ENCODE measurements around the gene DSCAML1. TPM values are rescaled to one million over a fixed set of nuclear protein-coding genes. Genes with fewer than 3 reads are reported as not detected.

Gene DSCAML1
- total RNA-seq, 2 donors from 2014 or later = 0.33 to 1.6 TPM

GRCh38 chr11:117734601-117735024, 62.4 kb downstream of the DSCAML1 start:
- intact Hi-C loops (cut with DNase I) = no loop called here
- WGBS, 2 donors = 35 to 46% methylated on average over 5 of the region's 5 CpGs
- Histone ChIP-seq H3K4me3 (no peak overlapping the region), H3K9me3 (no peaks in the 10 kb centered on the region), H3K4me1 (no peaks in the 10 kb centered on the region), H3K27me3 (no peaks in the 10 kb centered on the region), H3K27ac (no peak overlapping the region), H3K36me3 (replicated peaks in 1 of 2; ENCODE audit: insufficient read depth in 1 of 2, low read depth in 2 of 2) (no peaks in the 10 kb centered on the region)
- ATAC-seq = no peak
- no peak for DNase-seq
- TF ChIP-seq CTCF (IDR thresholded peaks at IDR 0.05) (no peak), POLR2A (IDR thresholded peaks at IDR 0.05) (no peak)

- intact Hi-C loops (cut with DNase I) = no loop called here
- no peak for DNase-seq
- Histone ChIP-seq H3K36me3 (replicated peaks in 1 of 2; ENCODE audit: insufficient read depth in 1 of 2, low read depth in 2 of 2) (no peaks in the 10 kb centered on the region), H3K27ac (no peak overlapping the region), H3K27me3 (no peaks in the 10 kb centered on the region), H3K4me3 (no peak overlapping the region), H3K9me3 (no peaks in the 10 kb centered on the region), H3K4me1 (no peaks in the 10 kb centered on the region)
- TF ChIP-seq POLR2A (IDR thresholded peaks at IDR 0.05) = no peak
- TF ChIP-seq CTCF (IDR thresholded peaks at IDR 0.05) = no peak
- WGBS, 2 donors = 72 to 93% methylated on average over 6 of the region's 6 CpGs
- no peak for ATAC-seq
Observed at GRCh38 chr11:117733316-117733715, 63.7 kb downstream of the DSCAML1 start.

- ATAC-seq (no peak), DNase-seq (no peak)
- 81 to 89% methylated on average over 2 of the region's 2 CpGs for WGBS, 2 donors
- H3K27me3 ChIP-seq = no peaks in the 10 kb centered on the region
- TF ChIP-seq POLR2A (IDR thresholded peaks at IDR 0.05) (no peak), CTCF (IDR thresholded peaks at IDR 0.05) (no peak)
- no peaks in the 10 kb centered on the region for H3K4me1 ChIP-seq
- H3K9me3 ChIP-seq = no peaks in the 10 kb centered on the region
- no peaks in the 10 kb centered on the region for H3K36me3 ChIP-seq (replicated peaks in 1 of 2; ENCODE audit: insufficient read depth in 1 of 2, low read depth in 2 of 2)
- H3K27ac ChIP-seq = no peak overlapping the region
- no peak overlapping the region for H3K4me3 ChIP-seq
- intact Hi-C loops (cut with DNase I) = no loop called here
Observed at GRCh38 chr11:117731722-117732290, 65.2 kb downstream of the DSCAML1 start.

GRCh38 chr11:117730208-117730800, 66.7 kb downstream of the DSCAML1 start:
- intact Hi-C loops (cut with DNase I) = no loop called here
- 59 to 63% methylated on average over 7 of the region's 7 CpGs for WGBS, 2 donors
- ATAC-seq (no peak), DNase-seq (no peak)
- Histone ChIP-seq H3K27ac (no peak overlapping the region), H3K36me3 (replicated peaks in 1 of 2; ENCODE audit: insufficient read depth in 1 of 2, low read depth in 2 of 2) (no peaks in the 10 kb centered on the region), H3K4me1 (no peaks in the 10 kb centered on the region), H3K27me3 (no peaks in the 10 kb centered on the region), H3K9me3 (no peaks in the 10 kb centered on the region), H3K4me3 (no peak overlapping the region)
- TF ChIP-seq POLR2A (IDR thresholded peaks at IDR 0.05) (no peak), CTCF (IDR thresholded peaks at IDR 0.05) (no peak)
